T-helper 1 cell treated with Interleukin-12 subunit alpha and Interleukin-12 subunit beta and Interleukin-4 antibody, amounts not matched to agents 30 ng/mL and 1 ng/mL, for 36 hours (primary cell): Measurements from ENCODE around the gene FAM187B. TPM values are rescaled to one million over a fixed set of nuclear protein-coding genes. Genes with fewer than 3 reads are reported as not detected.

Experiments used
- intact Hi-C: fragments of 100-400 bp; cut with micrococcal nuclease; formaldehyde crosslinking; loops from one replicate; pipeline ENCODE4 v1.15.1; 2024
- total RNA-seq: library from RNA; stranded (reverse); gene quantifications from 2 replicates; pipeline ENCODE4 v1.2.3, GENCODE V29; 2022

FAM187B gene
- total RNA-seq, 1 donor from 2014 or later: not detected

- intact Hi-C loops: loop anchor here (5.0 kb wide), 1 partner anchor 73 kb away; the partner anchor contains the start of gene USF2
Measured at GRCh38 chr19:35194012-35194984, 34.2 kb downstream of the FAM187B start.

- intact Hi-C loops: no loop called here
Measured at GRCh38 chr19:35184884-35185283, 43.7 kb downstream of the FAM187B start.

- intact Hi-C loops: no loop called here
Measured at GRCh38 chr19:35184267-35184666, 44.3 kb downstream of the FAM187B start.

GRCh38 chr19:35181387-35181786, 47.2 kb downstream of the FAM187B start:
- intact Hi-C loops: no loop called here

- intact Hi-C loops: no loop called here
Measured at GRCh38 chr19:35179830-35180229, 48.7 kb downstream of the FAM187B start.

- intact Hi-C loops: no loop called here
Measured at GRCh38 chr19:35178701-35179100, 49.8 kb downstream of the FAM187B start.

GRCh38 chr19:35177377-35178274, 50.9 kb downstream of the FAM187B start:
- intact Hi-C loops: no loop called here

- intact Hi-C loops: no loop called here
Measured at GRCh38 chr19:35176181-35176570, 52.4 kb downstream of the FAM187B start.

Other genes starting within 250 kb of the FAM187B start
- 76.6 and 78.3 TPM in 2 replicates for gene GRAMD1A, start 228.4 kb downstream of the FAM187B start, total RNA-seq
- gene SCN1B, start 198.3 kb downstream of the FAM187B start, total RNA-seq: 0.24 and 0.69 TPM in 2 replicates
- gene HPN, start 187.0 kb downstream of the FAM187B start, total RNA-seq: not detected in 2 replicates
- not detected in 2 replicates for gene FXYD3, start 112.9 kb downstream of the FAM187B start, total RNA-seq
- 0.12 and 0.27 TPM in 2 replicates for gene LGI4, start 93.7 kb downstream of the FAM187B start, total RNA-seq
- not detected in 2 replicates for gene FXYD1, start 89.9 kb downstream of the FAM187B start, total RNA-seq
- gene FXYD7, start 85.5 kb downstream of the FAM187B start, total RNA-seq: 1.6 and 2.2 TPM in 2 replicates
- gene FXYD5, start 74.0 kb downstream of the FAM187B start, total RNA-seq: 350 and 365 TPM in 2 replicates
- 4.5 and 5.6 TPM in 2 replicates for gene LSR, start 20.3 kb upstream of the FAM187B start, total RNA-seq
- gene USF2, start 40.2 kb upstream of the FAM187B start, total RNA-seq: 138 and 161 TPM in 2 replicates
- gene HAMP, start 53.8 kb upstream of the FAM187B start, total RNA-seq: 0.51 and 0.54 TPM in 2 replicates
- 0.32 TPM in 1 of 2 replicates, not detected in the other for gene MAG, start 63.4 kb upstream of the FAM187B start, total RNA-seq
- 2.4 and 3.2 TPM in 2 replicates for gene CD22, start 100.4 kb upstream of the FAM187B start, total RNA-seq
- 0.07 and 0.17 TPM in 2 replicates for gene FFAR1, start 119.2 kb upstream of the FAM187B start, total RNA-seq
- 0.17 and 0.25 TPM in 2 replicates for gene FFAR3, start 129.7 kb upstream of the FAM187B start, total RNA-seq
- gene GPR42, start 142.3 kb upstream of the FAM187B start, total RNA-seq: 0.17 and 0.27 TPM in 2 replicates
- gene FFAR2, start 219.5 kb upstream of the FAM187B start, total RNA-seq: not detected in 2 replicates